OCI-M2 (cell line): ENCODE measurements around the gene TSPY9.
"Not testable (repeated sequence)": the region's sequence is repeated elsewhere in the genome, so short reads cannot be mapped to it uniquely, and the experiment has no call there.

Source experiments
- DNase-seq: peaks from one replicate; lab custom pipeline; 2025; ENCODE audit not compliant: unreplicated experiment; lab: John Stamatoyannopoulos, UW

The TSPY9 gene, protein sequence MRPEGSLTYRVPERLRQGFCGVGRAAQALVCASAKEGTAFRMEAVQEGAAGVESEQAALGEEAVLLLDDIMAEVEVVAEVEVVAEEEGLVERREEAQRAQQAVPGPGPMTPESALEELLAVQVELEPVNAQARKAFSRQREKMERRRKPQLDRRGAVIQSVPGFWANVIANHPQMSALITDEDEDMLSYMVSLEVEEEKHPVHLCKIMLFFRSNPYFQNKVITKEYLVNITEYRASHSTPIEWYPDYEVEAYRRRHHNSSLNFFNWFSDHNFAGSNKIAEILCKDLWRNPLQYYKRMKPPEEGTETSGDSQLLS

DNA sequence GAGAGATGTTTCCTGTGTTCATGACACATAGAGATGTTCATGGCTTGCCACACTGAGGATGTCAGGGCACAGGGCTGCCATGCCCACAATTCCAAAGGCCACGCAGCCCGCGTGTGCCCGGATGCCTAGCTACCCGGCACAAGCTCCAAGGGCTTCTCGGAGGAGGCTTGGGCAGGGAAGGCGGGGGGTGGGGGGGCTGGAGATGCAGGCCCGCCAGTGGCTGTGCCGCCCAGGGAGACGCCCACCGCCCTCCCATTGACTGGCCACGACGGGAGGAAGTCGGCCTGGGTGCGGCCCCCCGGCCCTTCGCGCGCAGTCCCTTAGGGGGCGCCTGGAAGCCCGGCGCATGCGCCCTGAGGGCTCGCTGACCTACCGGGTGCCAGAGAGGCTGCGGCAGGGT, at the start of gene TSPY9:
TSS of gene TSPY9 (plus strand) at position 301 of the 400 bp plus-strand sequence. CDS start at position 347, 46 bp downstream.
- not testable (repeated sequence) for DNase-seq

- DNase-seq, result not testable (repeated sequence)
Measured at GRCh38 chrY:9466655-9467054, 20.4 kb upstream of the TSPY9 start, which contains the start of gene TSPY1. Gene TSPY1, plus strand, starts transcription at chrY:9466955. Its CDS starts 46 bp downstream, at chrY:9467001.

- DNase-seq, result not testable (repeated sequence)
Measured at GRCh38 chrY:9504396-9504795, 17.3 kb downstream of the TSPY9 start.

DNA sequence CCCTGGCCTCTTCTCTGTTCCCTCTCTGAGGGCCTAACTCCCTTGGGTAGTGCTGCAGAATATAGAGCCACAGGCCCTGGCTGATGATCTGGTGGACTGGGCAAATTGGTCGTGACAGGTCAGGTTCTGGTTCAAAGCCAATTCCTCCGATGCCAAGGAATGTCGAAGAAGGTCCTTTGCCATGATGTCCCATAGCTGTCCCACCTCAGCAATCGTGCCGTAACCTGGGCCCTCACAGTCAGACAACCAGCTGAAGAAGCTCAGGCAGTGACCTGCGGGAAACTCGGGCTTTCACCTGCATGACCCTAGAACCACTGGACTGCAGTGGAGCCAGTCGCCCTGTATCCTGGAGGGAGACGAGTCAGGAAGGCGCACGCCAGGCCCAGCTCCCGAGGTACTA, 29.2 kb downstream of the TSPY9 start:
- DNase-seq, result not testable (repeated sequence)

- DNase-seq, result not testable (repeated sequence)
Measured at GRCh38 chrY:9527580-9527979, 40.5 kb downstream of the TSPY9 start, which contains the start of gene TSPY10. Gene TSPY10, plus strand, starts transcription at chrY:9527880. Its CDS starts 46 bp downstream, at chrY:9527926.
